Measurements from ENCODE around the gene FDXR.

Gene FDXR

DNA sequence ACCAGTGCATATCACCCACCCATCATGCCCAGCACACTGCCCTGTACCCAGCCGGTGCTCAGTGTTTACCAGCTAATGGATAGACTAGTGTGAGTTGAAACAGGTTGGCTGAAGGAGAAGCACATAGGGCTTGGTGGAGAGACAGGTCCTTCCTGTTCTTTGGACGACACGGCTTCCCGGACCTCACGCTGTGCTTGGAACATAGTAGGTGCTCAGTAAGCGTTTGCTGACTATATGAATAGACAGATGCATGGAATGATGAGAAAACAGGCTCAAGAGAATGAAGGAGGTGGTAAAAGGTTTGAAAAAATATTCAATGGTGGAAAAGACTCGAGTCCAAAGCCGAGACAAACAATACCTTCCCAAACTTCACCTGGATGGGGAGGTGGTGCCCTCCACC lies 27.4 kb upstream of the FDXR start:
- ATAC-seq (no peak), DNase-seq (no peak)

DNA sequence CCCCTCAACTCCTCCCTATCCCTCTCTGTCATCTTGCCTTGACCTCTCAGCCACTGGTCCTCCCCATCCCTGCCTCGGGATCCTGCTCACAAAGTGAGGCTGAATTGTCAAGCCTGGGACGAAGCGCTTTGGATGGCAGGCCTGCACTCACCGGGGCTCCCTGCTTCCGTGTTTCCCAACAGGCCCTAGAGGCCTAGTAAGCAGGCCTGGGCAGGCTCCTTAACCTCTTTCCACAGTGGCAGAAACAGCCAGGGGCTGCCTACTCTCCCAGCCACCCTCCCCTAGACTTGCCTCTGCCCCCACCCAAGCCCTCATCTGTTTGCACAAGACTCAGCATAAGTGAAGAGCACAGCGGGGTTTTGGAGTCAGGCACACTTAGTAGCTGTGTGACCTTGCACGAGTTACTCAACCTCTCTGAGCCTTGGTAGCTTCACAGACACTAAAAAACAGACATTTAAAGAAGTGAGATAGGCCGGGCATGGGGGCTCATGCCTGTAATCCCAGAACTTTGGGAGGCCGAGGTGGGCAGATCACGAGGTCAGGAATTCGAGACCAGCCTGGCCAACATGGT lies 25.7 kb upstream of the FDXR start:
- ATAC-seq, result no peak

DNA sequence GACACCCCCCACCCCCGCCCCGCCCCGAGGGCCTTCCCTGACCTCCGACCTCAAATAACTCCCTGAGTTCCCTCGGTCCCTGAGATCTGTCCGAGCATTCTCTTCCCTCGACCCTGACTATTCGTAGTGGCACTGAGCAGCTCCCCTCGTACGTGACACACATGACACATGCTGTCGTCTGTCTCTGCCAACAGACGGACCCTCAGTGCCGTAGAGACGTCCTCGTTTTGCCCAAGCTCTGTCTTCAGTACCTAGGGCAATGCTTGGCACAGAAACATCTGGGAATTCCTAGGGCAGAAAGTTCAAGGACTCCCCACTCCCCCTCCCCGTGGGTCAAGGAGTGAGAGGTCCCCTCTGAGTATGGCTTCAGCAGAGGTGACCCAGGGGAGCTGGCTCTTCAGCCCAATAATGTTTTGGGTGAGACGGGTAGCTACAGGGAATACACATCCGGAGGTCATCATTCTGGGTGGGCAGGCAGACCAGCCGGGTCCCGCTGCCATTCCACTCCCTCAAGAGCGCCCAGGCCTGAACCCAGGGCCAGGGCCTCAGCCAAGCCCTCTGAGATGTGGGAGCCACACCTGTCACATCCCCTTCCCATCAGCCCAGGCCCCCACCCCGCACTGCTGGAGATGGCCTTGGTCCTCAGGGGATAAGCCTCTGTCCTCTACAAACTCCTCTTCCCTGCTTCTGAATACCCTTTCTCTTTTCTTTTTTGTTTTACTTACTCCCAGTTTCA lies 21.3 kb upstream of the FDXR start:
- DNase-seq (no peak), ATAC-seq (no peak)

More for the DNA sequence above, 25.7 kb upstream of the FDXR start:
- no peak for DNase-seq

DNA sequence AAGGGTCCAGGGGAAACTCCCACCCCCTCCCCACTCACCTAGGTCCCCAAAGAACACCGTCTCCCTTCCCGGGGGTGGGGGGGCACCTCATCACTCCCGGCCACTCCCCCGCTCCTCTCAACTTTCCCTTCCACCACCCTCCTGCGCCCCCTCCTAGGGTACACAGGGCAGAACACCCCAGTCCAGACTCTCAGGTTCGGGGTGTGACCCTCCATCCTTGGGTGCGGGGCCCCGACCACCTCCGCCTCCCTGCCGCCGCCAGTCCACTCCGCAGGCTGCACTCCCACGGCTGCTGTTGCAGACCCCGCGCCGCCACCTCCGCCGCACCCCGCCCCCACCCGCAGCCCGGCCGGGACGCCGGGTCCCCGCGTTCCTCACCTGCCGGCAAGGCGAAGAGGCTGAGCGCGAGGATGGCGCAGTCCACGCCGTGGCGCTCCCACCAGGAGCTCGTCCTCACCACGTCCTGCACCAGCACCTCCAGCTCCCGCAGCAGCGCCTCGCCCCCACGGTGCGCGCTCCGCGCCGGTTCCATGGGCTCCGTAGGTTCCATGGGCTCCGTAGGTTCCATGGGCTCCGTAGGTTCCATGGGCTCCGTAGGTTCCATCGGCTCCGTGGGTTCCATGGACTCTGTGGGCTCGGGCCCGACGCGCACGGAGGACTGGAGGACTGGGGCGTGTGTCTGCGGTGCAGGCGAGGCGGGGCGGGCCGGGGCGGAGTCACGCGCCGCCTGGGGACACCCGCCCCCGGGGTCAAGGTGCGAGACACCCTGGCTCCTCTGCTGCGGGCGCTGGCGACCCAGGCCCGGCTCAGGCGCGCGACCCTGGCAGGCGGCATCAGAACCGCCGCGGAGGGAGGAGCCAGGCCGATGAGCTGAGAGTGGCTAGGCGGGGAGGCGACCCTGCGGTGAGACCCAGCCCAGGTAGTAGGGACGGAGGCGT lies 20.4 kb upstream of the FDXR start, which contains the start of gene FADS6:
FADS6 (minus strand) TSS at position 660 of the 938 bp plus-strand sequence; CDS start at position 622, 38 bp downstream.
- ATAC-seq, result no peak
- DNase-seq, result no peak

DNA sequence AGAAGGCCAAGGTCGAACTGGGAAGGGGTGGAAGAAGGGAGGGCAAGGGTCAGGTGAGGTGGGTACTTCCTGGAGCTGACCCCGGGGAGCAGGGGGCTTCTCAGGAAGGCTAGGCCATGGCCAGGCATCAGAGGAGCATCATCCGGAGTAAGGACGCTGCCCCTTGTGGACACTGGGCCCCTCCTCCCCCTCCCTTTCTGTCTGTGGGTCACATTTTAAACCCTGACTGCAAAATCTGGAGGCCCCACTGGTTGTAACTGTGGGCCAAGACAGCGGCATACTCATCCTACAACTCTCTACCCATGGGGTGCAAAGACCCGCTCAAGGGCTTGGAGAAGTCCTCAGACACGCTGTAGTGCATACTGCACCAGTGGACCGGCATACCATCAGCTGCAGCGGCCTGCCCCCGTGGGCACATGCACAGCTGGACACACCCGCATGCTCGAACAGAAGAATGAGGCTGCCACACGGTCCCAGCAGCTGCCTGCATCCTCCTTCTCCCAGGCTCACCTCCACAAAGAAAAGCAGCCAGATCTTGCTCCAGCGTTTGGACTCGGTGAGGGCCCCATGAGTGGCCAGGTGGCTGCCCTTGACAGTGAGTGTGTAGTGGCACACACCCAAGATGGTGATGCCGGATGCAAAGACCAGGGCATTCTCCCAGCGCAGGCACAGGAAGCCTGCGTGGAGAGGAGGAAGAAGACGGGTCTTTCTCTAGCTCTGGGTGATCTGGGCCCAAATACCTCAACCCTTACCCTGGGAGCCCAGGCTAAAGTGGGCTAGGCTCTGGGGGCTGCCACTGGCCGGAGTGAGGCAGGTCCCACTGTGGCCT lies 19.4 kb upstream of the FDXR start:
- peak; percentile 6 for ATAC-seq
- DNase-seq, result no peak

GRCh38 chr17:74890554-74890953 lies 17.8 kb upstream of the FDXR start:
- no peak for ATAC-seq
- DNase-seq, result no peak

- ATAC-seq, result no peak
- DNase-seq, result no peak
These were observed 15.7 kb upstream of the FDXR start for GRCh38 chr17:74888469-74888868.

- ATAC-seq (no peak), DNase-seq (no peak)
These were observed 10.5 kb upstream of the FDXR start for GRCh38 chr17:74883241-74883745.

- no peak for DNase-seq
- ATAC-seq, result no peak
These were observed 9.9 kb upstream of the FDXR start for GRCh38 chr17:74882517-74883240.

- no peak for DNase-seq
These were observed 8.3 kb upstream of the FDXR start for GRCh38 chr17:74881073-74881472.

GRCh38 chr17:74879308-74879707 lies 6.5 kb upstream of the FDXR start:
- no peak for ATAC-seq

More at GRCh38 chr17:74881073-74881472, 8.3 kb upstream of the FDXR start:
- ATAC-seq, result no peak

GRCh38 chr17:74878658-74879057 lies 5.9 kb upstream of the FDXR start:
- no peak for ATAC-seq
- DNase-seq, result no peak

More at GRCh38 chr17:74879308-74879707, 6.5 kb upstream of the FDXR start:
- DNase-seq, result no peak

DNA sequence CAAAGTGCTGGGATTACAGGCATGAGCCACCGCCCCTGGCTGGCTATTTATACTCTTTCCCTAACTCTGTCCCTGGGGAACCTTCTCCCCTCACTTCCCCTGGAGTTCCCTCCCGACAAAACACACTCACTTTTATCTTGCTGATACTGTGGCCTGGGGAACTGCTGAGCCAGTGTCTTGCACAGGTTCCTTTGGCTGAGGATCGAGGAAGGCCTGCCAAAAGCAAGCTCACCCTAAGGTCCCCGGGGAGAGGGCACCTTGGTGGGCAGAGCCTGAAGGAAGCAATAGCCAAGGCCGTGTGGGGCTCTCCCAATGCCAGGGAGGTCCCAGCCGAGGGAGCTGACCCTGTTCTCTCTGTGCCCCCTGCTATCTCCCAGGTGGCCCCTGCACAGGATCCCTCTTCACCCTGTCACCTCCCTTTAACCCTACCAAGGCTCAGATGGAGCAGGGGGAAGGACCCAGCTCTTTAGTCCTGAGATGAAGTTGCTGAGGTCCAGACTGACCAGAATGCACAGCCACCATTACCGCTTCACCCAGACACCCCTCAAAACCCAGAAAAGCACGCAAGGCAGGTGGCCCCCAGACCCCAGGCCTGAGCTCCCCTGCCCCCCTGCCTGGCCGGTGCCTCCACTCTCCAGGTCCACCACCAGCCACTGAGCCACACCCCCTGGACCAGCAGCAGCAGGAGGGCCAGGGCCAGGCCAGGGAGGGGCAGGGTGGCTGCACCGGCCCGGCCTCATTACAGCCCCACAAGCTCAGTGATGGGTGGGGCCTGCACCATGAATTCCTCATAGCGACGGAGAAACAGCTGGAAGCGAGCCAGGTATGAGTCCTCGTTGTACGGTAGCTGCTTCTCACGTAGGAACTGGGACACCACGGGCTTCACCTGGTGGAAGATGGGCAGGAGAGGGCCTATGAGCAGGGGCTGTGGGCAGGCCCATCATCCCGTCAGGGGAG lies 5.1 kb upstream of the FDXR start:
- DNase-seq (no peak), ATAC-seq (no peak)

GRCh38 chr17:74875977-74876593 lies 3.3 kb upstream of the FDXR start:
- DNase-seq (no peak), ATAC-seq (no peak)

- ATAC-seq, result no peak
- no peak for DNase-seq
These were observed 2.6 kb upstream of the FDXR start for GRCh38 chr17:74875155-74875976.

- ATAC-seq (no peak), DNase-seq (no peak)
These were observed 1.8 kb upstream of the FDXR start for GRCh38 chr17:74874615-74875037.

GRCh38 chr17:74873874-74874614 lies 1.2 kb upstream of the FDXR start:
- ATAC-seq (no peak), DNase-seq (no peak)

Data from stimulated activated naive CD8-positive, alpha-beta T cell treated with anti-CD3 and anti-CD28 coated beads, Interleukin-15, Interleukin-2, amounts not matched to agents 100 U/mL and 50 U/mL, for 24 hours (primary cell).